Hepatocyte (in vitro differentiated cells): ENCODE results near the gene AGAP2. TPM values are rescaled to one million over a fixed set of nuclear protein-coding genes. Genes with fewer than 3 reads are reported as not detected.

ENCODE experiments used
- DNase-seq: peaks from one replicate; pipeline ENCODE4 v3.0.0-alpha.2; 2016; ENCODE audit warnings: low spot score
- H2AFZ ChIP-seq: fragments of 200-600 bp; sonication (generic); 2 replicates; pipeline ENCODE4 v1.6.0; 2016; ENCODE audit warnings: antibody characterized with exemption, mild to moderate bottlenecking
- H3K27ac ChIP-seq: fragments of 200-600 bp; sonication (generic); 2 replicates; pipeline ENCODE4 v1.5.1; 2016; ENCODE audit warnings: mild to moderate bottlenecking
- H3K27me3 ChIP-seq: fragments of 200-600 bp; sonication (generic); 2 replicates; pipeline ENCODE4 v1.6.1; 2016
- H3K36me3 ChIP-seq: fragments of 200-600 bp; sonication (generic); replicated peaks from 2 replicates; pipeline ENCODE4 v1.5.1; 2016; ENCODE audit warnings: low read depth; ENCODE audit not compliant: insufficient read depth
- H3K4me1 ChIP-seq: fragments of 200-600 bp; sonication (generic); 2 replicates; pipeline ENCODE4 v1.5.1; 2016; ENCODE audit warnings: mild to moderate bottlenecking, moderate library complexity; ENCODE audit not compliant: insufficient read depth
- H3K4me2 ChIP-seq: fragments of 200-600 bp; sonication (generic); 2 replicates; pipeline ENCODE4 v1.6.0; 2016
- H3K4me3 ChIP-seq: fragments of 200-600 bp; sonication (generic); 2 replicates; pipeline ENCODE4 v1.5.1; 2016; ENCODE audit warnings: mild to moderate bottlenecking
- H3K79me2 ChIP-seq: fragments of 200-600 bp; sonication (generic); 2 replicates; pipeline ENCODE4 v1.6.0; 2017; ENCODE audit warnings: mild to moderate bottlenecking
- H3K9me2 ChIP-seq: fragments of 200-600 bp; sonication (generic); replicated peaks from 2 replicates; pipeline ENCODE4 v1.6.0; 2017; ENCODE audit warnings: mild to moderate bottlenecking; ENCODE audit not compliant: insufficient read depth
- H3K9me3 ChIP-seq: fragments of 200-600 bp; sonication (generic); 2 replicates; pipeline ENCODE4 v1.5.1; 2016; ENCODE audit warnings: low read depth, mild to moderate bottlenecking
- H4K20me1 ChIP-seq: fragments of 200-600 bp; sonication (generic); 2 replicates; pipeline ENCODE4 v1.6.0; 2016; ENCODE audit warnings: mild to moderate bottlenecking; ENCODE audit not compliant: insufficient read depth, poor library complexity, severe bottlenecking
- CTCF ChIP-seq: fragments of 200-600 bp; sonication (generic); IDR thresholded peaks from 2 replicates; pipeline ENCODE4 v1.5.1; 2016; ENCODE audit warnings: antibody characterized with exemption, mild to moderate bottlenecking; ENCODE audit not compliant: poor library complexity
- EZH2 ChIP-seq: fragments of 200-600 bp; sonication (generic); IDR thresholded peaks from 2 replicates; pipeline ENCODE4 v1.6.1; 2016; ENCODE audit warnings: antibody characterized with exemption, mild to moderate bottlenecking, borderline replicate concordance
- EZH2phosphoT487 ChIP-seq: fragments of 200-600 bp; sonication (generic); IDR thresholded peaks from one replicate; pipeline ENCODE4 v1.6.1; 2018; ENCODE audit warnings: antibody characterized with exemption, mild to moderate bottlenecking, low read depth, moderate library complexity; ENCODE audit not compliant: unreplicated experiment, severe bottlenecking
- WGBS: methylation state at CpG from one replicate; pipeline ENCODE4 v1.1.6; 2016; ENCODE audit warnings: low lambda C conversion rate; ENCODE audit errors: missing lambda C conversion rate; 5-methylcytosine and 5-hydroxymethylcytosine counted together
- polyA plus RNA-seq: library from polyadenylated mRNA; unstranded; fragments of >200 nt; fragmentation: Nextera tagmentation; extraction: Ambion mirVana; gene quantifications from 2 replicates; pipeline ENCODE4 v1.2.1, GENCODE V29; 2016
- total RNA-seq: library from RNA; depleted of rRNA; stranded (reverse); fragments of >200 nt; gene quantifications from 2 replicates; pipeline ENCODE4 v1.2.3, GENCODE V29; 2014

The AGAP2 gene
- total and polyA plus RNA-seq, 2 experiments from 2014 or later: 0.04 to 0.33 TPM

GRCh38 chr12:57700317-57700716, 38.2 kb downstream of the AGAP2 start:
- no peaks in the 10 kb centered on the region for H3K9me2 ChIP-seq
- no peak for TF ChIP-seq EZH2phosphoT487
- TF ChIP-seq CTCF: no peak
- TF ChIP-seq EZH2: no peak
- H3K36me3 ChIP-seq: no peaks in the 10 kb centered on the region

GRCh38 chr12:57698414-57698813, 40.1 kb downstream of the AGAP2 start:
- no peaks in the 10 kb centered on the region for H3K36me3 ChIP-seq

More at GRCh38 chr12:57700317-57700716, 38.2 kb downstream of the AGAP2 start:
- Histone ChIP-seq H2AFZ (no peak overlapping the region), H3K4me1 (peaks cover under 1% of the 10 kb centered on the region), H3K4me3 (no peak overlapping the region), H4K20me1 (no peaks in the 10 kb centered on the region), H3K4me2 (no peak overlapping the region), H3K27ac (no peak overlapping the region), H3K79me2 (peaks cover 5% of the 10 kb centered on the region), H3K27me3 (no peaks in the 10 kb centered on the region), H3K9me3 (peaks cover 6% of the 10 kb centered on the region)
- no peak for DNase-seq
- 96% methylated on average over 2 of the region's 2 CpGs for WGBS

GRCh38 chr12:57697076-57697475, 41.5 kb downstream of the AGAP2 start:
- no peaks in the 10 kb centered on the region for H3K9me3 ChIP-seq
- TF ChIP-seq CTCF (no peak), EZH2 (no peak), EZH2phosphoT487 (no peak)
- no peaks in the 10 kb centered on the region for H3K9me2 ChIP-seq
- H3K4me3 ChIP-seq: no peak overlapping the region
- 100% methylated on average over 1 of the region's 1 CpG for WGBS
- peaks cover 12% of the 10 kb centered on the region for H3K79me2 ChIP-seq
- no peaks in the 10 kb centered on the region for H3K27me3 ChIP-seq
- H3K36me3 ChIP-seq: no peaks in the 10 kb centered on the region
- DNase-seq: no peak
- no peak overlapping the region for H3K4me2 ChIP-seq
- peaks cover 7% of the 10 kb centered on the region for H3K4me1 ChIP-seq
- no peak overlapping the region for H2AFZ ChIP-seq
- H4K20me1 ChIP-seq: no peaks in the 10 kb centered on the region
- no peak overlapping the region for H3K27ac ChIP-seq

More at GRCh38 chr12:57698414-57698813, 40.1 kb downstream of the AGAP2 start:
- no peak overlapping the region for H3K27ac ChIP-seq
- no peaks in the 10 kb centered on the region for H3K27me3 ChIP-seq
- H3K4me2 ChIP-seq: no peak overlapping the region
- no peak overlapping the region for H2AFZ ChIP-seq
- 86% methylated on average over 3 of the region's 3 CpGs for WGBS
- DNase-seq: no peak
- no peak for TF ChIP-seq EZH2
- no peak for TF ChIP-seq EZH2phosphoT487
- TF ChIP-seq CTCF: no peak
- no peaks in the 10 kb centered on the region for H4K20me1 ChIP-seq
- no peaks in the 10 kb centered on the region for H3K9me2 ChIP-seq
- peaks cover 7% of the 10 kb centered on the region for H3K4me1 ChIP-seq
- H3K79me2 ChIP-seq: peaks cover 12% of the 10 kb centered on the region
- H3K9me3 ChIP-seq: peaks cover under 1% of the 10 kb centered on the region
- H3K4me3 ChIP-seq: no peak overlapping the region
